ENCODE measurements around the gene NF1. TPM values are rescaled to one million over a fixed set of nuclear protein-coding genes. Genes with fewer than 3 reads are reported as not detected.

Gene NF1
- polyA plus RNA-seq, 2 donors: 3.4 to 4.4 TPM

GRCh38 chr17:31414550-31414918 is 319.8 kb downstream of the NF1 start:
- Histone ChIP-seq H3K4me1 (ENCODE audit: control insufficient read depth in 2 of 2, insufficient read depth in 2 of 2, low read length in 1 of 2) (no peaks in the 10 kb centered on the region), H3K36me3 (ENCODE audit: control insufficient read depth in 2 of 2, insufficient read depth in 2 of 2, low read length in 1 of 2) (no peaks in the 10 kb centered on the region), H3K9me3 (ENCODE audit: control insufficient read depth in 2 of 2, insufficient read depth in 1 of 2, low read depth in 1 of 2, low read length in 1 of 2) (no peaks in the 10 kb centered on the region), H3K27ac (ENCODE audit: low read depth in 2 of 2, low read length in 1 of 2) (no peak overlapping the region), H3K4me3 (ENCODE audit: low read depth in 1 of 2, low read length in 2 of 2) (no peak overlapping the region), H3K27me3 (ENCODE audit: control insufficient read depth in 1 of 2, insufficient read depth in 2 of 2, low read length in 2 of 2) (no peaks in the 10 kb centered on the region)
- 80 to 90% methylated on average over 6 of the region's 6 CpGs for WGBS, 2 donors

- Histone ChIP-seq H3K27ac (ENCODE audit: low read depth in 2 of 2, low read length in 1 of 2) (no peak overlapping the region), H3K27me3 (ENCODE audit: control insufficient read depth in 1 of 2, insufficient read depth in 2 of 2, low read length in 2 of 2) (no peaks in the 10 kb centered on the region), H3K4me3 (ENCODE audit: low read depth in 1 of 2, low read length in 2 of 2) (no peak overlapping the region), H3K4me1 (ENCODE audit: control insufficient read depth in 2 of 2, insufficient read depth in 2 of 2, low read length in 1 of 2) (no peaks in the 10 kb centered on the region), H3K9me3 (ENCODE audit: control insufficient read depth in 2 of 2, insufficient read depth in 1 of 2, low read depth in 1 of 2, low read length in 1 of 2) (no peaks in the 10 kb centered on the region), H3K36me3 (ENCODE audit: control insufficient read depth in 2 of 2, insufficient read depth in 2 of 2, low read length in 1 of 2) (no peaks in the 10 kb centered on the region)
- 67% methylated on average over 7 of the region's 7 CpGs for WGBS, 2 donors
Measured at GRCh38 chr17:31415004-31415454, 320.3 kb downstream of the NF1 start.

GRCh38 chr17:31415640-31416502 is 321.1 kb downstream of the NF1 start:
- no peaks in the 10 kb centered on the region for H3K27me3 ChIP-seq (ENCODE audit: control insufficient read depth in 1 of 2, insufficient read depth in 2 of 2, low read length in 2 of 2)
- 83 to 85% methylated on average over 22 of the region's 22 CpGs for WGBS, 2 donors

GRCh38 chr17:31416503-31416923 is 321.7 kb downstream of the NF1 start:
- 63 to 74% methylated on average over 10 of the region's 10 CpGs for WGBS, 2 donors
- no peaks in the 10 kb centered on the region for H3K4me1 ChIP-seq (ENCODE audit: control insufficient read depth in 2 of 2, insufficient read depth in 2 of 2, low read length in 1 of 2)

More at GRCh38 chr17:31415640-31416502, 321.1 kb downstream of the NF1 start:
- Histone ChIP-seq H3K27ac (ENCODE audit: low read depth in 2 of 2, low read length in 1 of 2) (no peak overlapping the region), H3K36me3 (ENCODE audit: control insufficient read depth in 2 of 2, insufficient read depth in 2 of 2, low read length in 1 of 2) (no peaks in the 10 kb centered on the region), H3K9me3 (ENCODE audit: control insufficient read depth in 2 of 2, insufficient read depth in 1 of 2, low read depth in 1 of 2, low read length in 1 of 2) (no peaks in the 10 kb centered on the region), H3K4me1 (ENCODE audit: control insufficient read depth in 2 of 2, insufficient read depth in 2 of 2, low read length in 1 of 2) (no peaks in the 10 kb centered on the region), H3K4me3 (ENCODE audit: low read depth in 1 of 2, low read length in 2 of 2) (no peak overlapping the region)

GRCh38 chr17:31417051-31417792 is 322.4 kb downstream of the NF1 start:
- H3K27ac ChIP-seq (ENCODE audit: low read depth in 2 of 2, low read length in 1 of 2): no peak overlapping the region
- H3K9me3 ChIP-seq (ENCODE audit: control insufficient read depth in 2 of 2, insufficient read depth in 1 of 2, low read depth in 1 of 2, low read length in 1 of 2): no peaks in the 10 kb centered on the region
- H3K27me3 ChIP-seq (ENCODE audit: control insufficient read depth in 1 of 2, insufficient read depth in 2 of 2, low read length in 2 of 2): no peaks in the 10 kb centered on the region
- H3K4me1 ChIP-seq (ENCODE audit: control insufficient read depth in 2 of 2, insufficient read depth in 2 of 2, low read length in 1 of 2): no peaks in the 10 kb centered on the region
- H3K36me3 ChIP-seq (ENCODE audit: control insufficient read depth in 2 of 2, insufficient read depth in 2 of 2, low read length in 1 of 2): no peaks in the 10 kb centered on the region
- 72 to 77% methylated on average over 10 of the region's 10 CpGs for WGBS, 2 donors
- H3K4me3 ChIP-seq (ENCODE audit: low read depth in 1 of 2, low read length in 2 of 2): no peak overlapping the region

More at GRCh38 chr17:31416503-31416923, 321.7 kb downstream of the NF1 start:
- Histone ChIP-seq H3K9me3 (ENCODE audit: control insufficient read depth in 2 of 2, insufficient read depth in 1 of 2, low read depth in 1 of 2, low read length in 1 of 2) (no peaks in the 10 kb centered on the region), H3K27me3 (ENCODE audit: control insufficient read depth in 1 of 2, insufficient read depth in 2 of 2, low read length in 2 of 2) (no peaks in the 10 kb centered on the region), H3K27ac (ENCODE audit: low read depth in 2 of 2, low read length in 1 of 2) (no peak overlapping the region), H3K36me3 (ENCODE audit: control insufficient read depth in 2 of 2, insufficient read depth in 2 of 2, low read length in 1 of 2) (no peaks in the 10 kb centered on the region), H3K4me3 (ENCODE audit: low read depth in 1 of 2, low read length in 2 of 2) (no peak overlapping the region)

GRCh38 chr17:31418773-31419350 is 324.1 kb downstream of the NF1 start:
- Histone ChIP-seq H3K9me3 (ENCODE audit: control insufficient read depth in 2 of 2, insufficient read depth in 1 of 2, low read depth in 1 of 2, low read length in 1 of 2) (no peaks in the 10 kb centered on the region), H3K36me3 (ENCODE audit: control insufficient read depth in 2 of 2, insufficient read depth in 2 of 2, low read length in 1 of 2) (no peaks in the 10 kb centered on the region), H3K4me1 (ENCODE audit: control insufficient read depth in 2 of 2, insufficient read depth in 2 of 2, low read length in 1 of 2) (no peaks in the 10 kb centered on the region), H3K4me3 (ENCODE audit: low read depth in 1 of 2, low read length in 2 of 2) (no peak overlapping the region), H3K27ac (ENCODE audit: low read depth in 2 of 2, low read length in 1 of 2) (no peak overlapping the region), H3K27me3 (ENCODE audit: control insufficient read depth in 1 of 2, insufficient read depth in 2 of 2, low read length in 2 of 2) (no peaks in the 10 kb centered on the region)
- 33 to 45% methylated on average over 6 of the region's 6 CpGs for WGBS, 2 donors

GRCh38 chr17:31422443-31422842 is 327.7 kb downstream of the NF1 start:
- Histone ChIP-seq H3K4me1 (ENCODE audit: control insufficient read depth in 2 of 2, insufficient read depth in 2 of 2, low read length in 1 of 2) (no peaks in the 10 kb centered on the region), H3K4me3 (ENCODE audit: low read depth in 1 of 2, low read length in 2 of 2) (no peak overlapping the region), H3K36me3 (ENCODE audit: control insufficient read depth in 2 of 2, insufficient read depth in 2 of 2, low read length in 1 of 2) (no peaks in the 10 kb centered on the region), H3K27ac (ENCODE audit: low read depth in 2 of 2, low read length in 1 of 2) (no peak overlapping the region), H3K9me3 (ENCODE audit: control insufficient read depth in 2 of 2, insufficient read depth in 1 of 2, low read depth in 1 of 2, low read length in 1 of 2) (no peaks in the 10 kb centered on the region), H3K27me3 (ENCODE audit: control insufficient read depth in 1 of 2, insufficient read depth in 2 of 2, low read length in 2 of 2) (no peaks in the 10 kb centered on the region)
- WGBS, 2 donors: 85 to 90% methylated on average over 3 of the region's 3 CpGs

GRCh38 chr17:31424944-31425281 is 330.1 kb downstream of the NF1 start:
- WGBS, 2 donors: 55 to 73% methylated on average over 5 of the region's 5 CpGs
- Histone ChIP-seq H3K4me1 (ENCODE audit: control insufficient read depth in 2 of 2, insufficient read depth in 2 of 2, low read length in 1 of 2) (no peaks in the 10 kb centered on the region), H3K9me3 (ENCODE audit: control insufficient read depth in 2 of 2, insufficient read depth in 1 of 2, low read depth in 1 of 2, low read length in 1 of 2) (no peaks in the 10 kb centered on the region), H3K4me3 (ENCODE audit: low read depth in 1 of 2, low read length in 2 of 2) (no peak overlapping the region), H3K27ac (ENCODE audit: low read depth in 2 of 2, low read length in 1 of 2) (no peak overlapping the region), H3K27me3 (ENCODE audit: control insufficient read depth in 1 of 2, insufficient read depth in 2 of 2, low read length in 2 of 2) (no peaks in the 10 kb centered on the region), H3K36me3 (ENCODE audit: control insufficient read depth in 2 of 2, insufficient read depth in 2 of 2, low read length in 1 of 2) (no peaks in the 10 kb centered on the region)

GRCh38 chr17:31425282-31426040 is 330.7 kb downstream of the NF1 start:
- H3K27me3 ChIP-seq (ENCODE audit: control insufficient read depth in 1 of 2, insufficient read depth in 2 of 2, low read length in 2 of 2): no peaks in the 10 kb centered on the region
- H3K36me3 ChIP-seq (ENCODE audit: control insufficient read depth in 2 of 2, insufficient read depth in 2 of 2, low read length in 1 of 2): no peaks in the 10 kb centered on the region
- no peaks in the 10 kb centered on the region for H3K4me1 ChIP-seq (ENCODE audit: control insufficient read depth in 2 of 2, insufficient read depth in 2 of 2, low read length in 1 of 2)
- no peak overlapping the region for H3K27ac ChIP-seq (ENCODE audit: low read depth in 2 of 2, low read length in 1 of 2)
- no peak overlapping the region for H3K4me3 ChIP-seq (ENCODE audit: low read depth in 1 of 2, low read length in 2 of 2)
- WGBS, 2 donors: 37 to 45% methylated on average over 17 of the region's 17 CpGs
- H3K9me3 ChIP-seq (ENCODE audit: control insufficient read depth in 2 of 2, insufficient read depth in 1 of 2, low read depth in 1 of 2, low read length in 1 of 2): no peaks in the 10 kb centered on the region
